ENCODE data around the gene CEP55.
A peak's percentile ranks its signal among the peaks of the same experiment; 100 is the strongest.

Gene CEP55

GRCh38 chr10:93552780-93553179 lies 56.4 kb downstream of the CEP55 start:
- no peak for DNase-seq
- no peak for TF ChIP-seq POLR2A (IDR thresholded peaks at IDR 0.05; ENCODE audit: low read length)
- no peak for TF ChIP-seq GATA1 (IDR thresholded peaks at IDR 0.05; ENCODE audit: low read depth, low read length)

- TF ChIP-seq GATA1 (IDR thresholded peaks at IDR 0.05; ENCODE audit: low read depth, low read length) = no peak
- no peak for TF ChIP-seq POLR2A (IDR thresholded peaks at IDR 0.05; ENCODE audit: low read length)
- no peak for DNase-seq
These were observed 57.3 kb downstream of the CEP55 start for GRCh38 chr10:93553482-93554315.

DNA sequence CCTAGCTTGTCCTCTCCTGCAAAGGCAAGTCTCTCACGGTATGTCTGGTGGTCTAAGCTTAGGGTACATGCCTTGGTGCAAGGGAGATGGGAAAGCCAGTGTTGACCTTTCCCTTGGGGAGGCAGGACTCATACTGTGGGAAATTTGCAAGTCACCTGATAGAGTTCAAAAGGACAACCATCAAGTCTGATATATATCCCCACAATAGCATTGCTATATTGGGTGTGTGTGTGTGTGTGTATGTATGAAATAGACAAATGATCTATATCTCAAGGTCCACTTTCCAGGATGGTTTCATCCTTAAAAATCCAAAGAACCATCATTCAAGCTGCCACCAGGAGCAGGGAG lies 57.9 kb downstream of the CEP55 start:
- DNase-seq = no peak
- no peak for TF ChIP-seq POLR2A (IDR thresholded peaks at IDR 0.05; ENCODE audit: low read length)
- no peak for TF ChIP-seq GATA1 (IDR thresholded peaks at IDR 0.05; ENCODE audit: low read depth, low read length)

DNA sequence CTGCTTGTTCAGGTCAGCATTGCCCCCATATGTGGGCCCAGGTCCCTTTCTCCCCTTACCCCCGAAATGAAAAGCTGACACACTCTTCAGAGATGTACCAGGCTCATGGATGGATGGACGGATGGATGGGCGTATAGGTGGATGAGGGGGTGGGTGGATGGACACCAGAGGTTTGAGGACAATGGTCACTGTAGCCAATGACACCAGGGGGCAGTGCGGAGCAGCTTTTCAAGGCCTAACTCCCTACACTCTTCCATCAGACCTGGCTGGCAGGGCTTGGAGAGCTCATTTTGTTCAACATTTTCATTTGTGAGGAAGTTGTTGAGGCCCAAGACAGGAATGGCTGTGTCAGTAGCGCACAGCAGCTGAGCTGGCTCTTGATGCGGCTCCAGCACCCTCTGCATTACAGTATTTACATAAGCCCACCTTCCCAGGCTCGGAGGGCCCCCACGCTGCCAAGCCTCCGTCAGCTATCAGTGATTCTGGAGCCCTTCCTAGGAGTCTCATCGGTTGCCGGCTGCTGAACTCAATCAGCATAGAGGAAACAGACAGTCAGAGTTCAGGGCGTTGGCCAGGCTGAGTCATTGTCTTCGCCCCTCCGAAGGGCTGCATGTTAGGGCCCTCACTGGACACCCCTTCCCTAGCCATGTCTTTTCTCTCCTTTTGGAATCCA lies 58.5 kb downstream of the CEP55 start:
- TF ChIP-seq GATA1 (IDR thresholded peaks at IDR 0.05; ENCODE audit: low read depth, low read length) (no peak), POLR2A (IDR thresholded peaks at IDR 0.05; ENCODE audit: low read length) (no peak)
- peak; percentile 65 to 74 for DNase-seq

- DNase-seq = no peak
- TF ChIP-seq POLR2A (IDR thresholded peaks at IDR 0.05; ENCODE audit: low read length) = no peak
- no peak for TF ChIP-seq GATA1 (IDR thresholded peaks at IDR 0.05; ENCODE audit: low read depth, low read length)
These were observed 63.1 kb downstream of the CEP55 start for GRCh38 chr10:93559490-93559889.

- TF ChIP-seq POLR2A (IDR thresholded peaks at IDR 0.05; ENCODE audit: low read length) (no peak), GATA1 (IDR thresholded peaks at IDR 0.05; ENCODE audit: low read depth, low read length) (no peak)
- no peak for DNase-seq
These were observed 64.1 kb downstream of the CEP55 start for GRCh38 chr10:93560541-93560940.

- no peak for DNase-seq
- TF ChIP-seq POLR2A (IDR thresholded peaks at IDR 0.05; ENCODE audit: low read length) (no peak), GATA1 (IDR thresholded peaks at IDR 0.05; ENCODE audit: low read depth, low read length) (no peak)
These were observed 69.0 kb downstream of the CEP55 start for GRCh38 chr10:93565446-93565845.

GRCh38 chr10:93566435-93567276 lies 70.2 kb downstream of the CEP55 start, which contains the start of gene FFAR4:
Gene FFAR4 (plus strand): TSS chr10:93566665. CDS start chr10:93566721, 56 bp downstream.
- no peak for TF ChIP-seq GATA1 (IDR thresholded peaks at IDR 0.05; ENCODE audit: low read depth, low read length)
- no peak for TF ChIP-seq POLR2A (IDR thresholded peaks at IDR 0.05; ENCODE audit: low read length)
- no peak for DNase-seq

GRCh38 chr10:93567277-93568104 lies 71.1 kb downstream of the CEP55 start:
- TF ChIP-seq POLR2A (IDR thresholded peaks at IDR 0.05; ENCODE audit: low read length) (no peak), GATA1 (IDR thresholded peaks at IDR 0.05; ENCODE audit: low read depth, low read length) (no peak)
- no peak for DNase-seq

DNA sequence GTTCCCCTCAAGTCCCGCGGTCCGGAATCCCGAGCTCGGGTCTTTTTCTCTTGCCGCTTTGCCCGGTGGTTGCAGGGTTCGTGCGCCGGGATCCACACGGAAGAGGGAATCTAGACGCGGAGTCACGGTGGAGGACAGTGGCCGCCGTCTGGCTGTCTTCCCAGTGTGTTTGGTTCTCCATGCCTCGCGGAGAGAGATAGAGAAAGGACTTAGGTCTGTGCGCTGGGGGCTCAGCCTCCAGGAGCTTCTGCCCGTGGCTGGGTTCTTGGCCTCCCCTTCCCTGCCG lies 71.6 kb downstream of the CEP55 start:
- no peak for DNase-seq
- TF ChIP-seq POLR2A (IDR thresholded peaks at IDR 0.05; ENCODE audit: low read length) (no peak), GATA1 (IDR thresholded peaks at IDR 0.05; ENCODE audit: low read depth, low read length) (no peak)

- DNase-seq = no peak
- TF ChIP-seq POLR2A (IDR thresholded peaks at IDR 0.05; ENCODE audit: low read length) (no peak), GATA1 (IDR thresholded peaks at IDR 0.05; ENCODE audit: low read depth, low read length) (no peak)
These were observed 74.0 kb downstream of the CEP55 start for GRCh38 chr10:93570383-93570782.

DNA sequence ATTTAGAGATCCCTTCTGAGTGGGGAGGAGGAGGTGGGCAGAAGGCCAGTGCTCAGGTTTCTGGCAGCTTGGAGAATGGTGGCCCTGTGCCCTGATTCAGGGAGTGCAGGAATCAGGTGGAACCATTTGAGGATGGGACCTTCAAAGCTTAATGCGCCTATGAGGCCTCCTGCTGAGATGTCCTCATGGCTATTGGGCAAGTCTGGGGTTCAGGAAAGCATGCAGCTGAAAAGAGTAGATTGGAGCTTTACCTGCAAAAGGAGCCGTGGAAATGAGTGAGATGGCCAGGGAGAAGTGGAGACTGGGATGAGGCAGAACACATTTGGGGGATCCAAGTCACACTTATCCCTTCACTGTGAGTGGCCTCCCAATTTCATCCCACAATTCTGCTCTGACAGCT lies 76.2 kb downstream of the CEP55 start:
- DNase-seq = no peak
- TF ChIP-seq POLR2A (IDR thresholded peaks at IDR 0.05; ENCODE audit: low read length) = no peak
- no peak for TF ChIP-seq GATA1 (IDR thresholded peaks at IDR 0.05; ENCODE audit: low read depth, low read length)

Data from erythroblast (primary cell).